Fibroblast of skin of scalp (primary cell): ENCODE data around the gene STUM.

ENCODE experiments used
- DNase-seq: peaks from one replicate; pipeline ENCODE4 v3.0.0-alpha.2; 2013

Gene STUM

DNA sequence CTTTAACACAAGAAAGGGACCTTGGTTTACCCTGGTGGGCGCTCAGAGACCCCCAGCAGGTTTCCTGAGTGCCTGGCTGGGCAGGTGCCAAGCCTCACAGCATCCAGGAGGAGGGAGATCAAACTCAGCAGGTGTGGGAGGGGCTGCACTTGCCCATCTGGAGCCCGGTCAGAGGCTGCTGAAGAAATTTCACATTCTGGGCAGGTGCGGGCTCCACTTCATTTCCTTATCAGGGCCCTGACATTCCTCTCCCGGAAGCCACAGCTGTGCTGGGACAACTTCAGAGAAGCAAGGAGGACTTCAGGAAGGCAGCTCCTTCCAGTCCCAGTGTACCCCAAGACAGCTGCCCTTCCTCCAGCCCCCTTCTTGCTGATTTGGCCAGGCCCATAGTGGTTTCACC lies 107.6 kb downstream of the STUM start:
- no peak for DNase-seq

DNA sequence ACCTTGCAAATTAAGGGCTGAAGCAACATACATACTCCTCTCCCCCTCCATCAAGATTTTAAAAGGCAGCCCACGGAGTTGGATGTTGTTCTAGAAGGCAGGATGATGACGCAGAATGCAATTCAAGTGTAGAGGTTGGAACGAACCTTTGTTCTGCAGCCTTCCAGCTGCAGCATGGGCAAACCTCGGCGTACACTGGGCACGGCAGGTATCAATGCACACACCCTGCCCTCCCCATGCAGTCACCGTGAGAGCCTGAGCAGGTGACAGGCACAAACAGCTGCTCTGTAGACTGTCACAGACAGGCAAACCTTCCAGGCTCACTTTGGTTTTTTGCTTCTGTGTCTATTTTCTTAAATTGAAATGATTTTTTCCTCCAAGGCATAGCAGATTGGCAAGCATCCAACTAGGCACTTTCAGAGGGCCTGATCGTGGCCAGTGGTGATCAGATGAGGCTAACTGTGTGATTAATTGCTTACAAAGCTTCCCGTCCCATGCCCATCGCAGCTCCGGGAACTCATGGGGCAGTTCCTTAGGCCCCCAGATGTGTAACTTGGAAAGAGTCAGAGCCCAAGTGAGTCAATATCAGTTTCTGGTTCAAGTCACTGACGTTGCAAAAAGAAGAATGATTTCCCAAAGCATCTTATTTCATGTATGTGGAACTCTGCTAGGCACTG lies 108.2 kb downstream of the STUM start:
- DNase-seq = peak; percentile 46

DNA sequence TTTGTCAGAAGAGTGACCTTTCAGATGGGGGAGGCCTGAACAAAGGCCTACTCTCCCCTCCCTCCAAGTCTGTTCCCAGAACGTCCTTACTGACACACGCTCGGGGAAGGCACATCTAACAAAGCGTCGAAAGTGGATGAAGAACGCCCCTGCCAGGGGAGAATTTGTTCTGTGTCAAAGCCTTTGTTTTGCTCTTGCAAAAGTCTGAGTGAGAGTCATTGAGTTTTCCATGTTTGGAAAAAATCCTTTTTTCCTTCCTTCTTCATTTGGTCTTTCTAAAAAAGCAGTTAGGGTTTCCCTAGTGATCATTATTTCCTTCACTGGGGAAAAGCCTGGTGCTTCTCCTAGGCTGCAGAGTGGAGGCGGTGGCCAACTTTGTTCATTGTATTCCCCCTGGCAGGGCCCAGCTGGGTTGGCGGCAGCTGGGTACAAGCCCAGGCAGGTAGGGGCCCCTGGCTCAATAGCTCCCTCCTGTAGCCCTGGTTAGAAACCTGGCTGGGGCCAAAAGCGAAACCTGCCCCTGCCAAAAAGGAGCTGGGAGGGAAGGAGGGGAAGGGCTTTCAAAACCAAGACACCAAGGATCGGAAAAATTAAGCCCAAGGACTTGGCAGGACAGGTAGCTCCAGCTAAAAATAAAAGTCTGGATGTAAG lies 109.5 kb downstream of the STUM start:
- DNase-seq = no peak

DNA sequence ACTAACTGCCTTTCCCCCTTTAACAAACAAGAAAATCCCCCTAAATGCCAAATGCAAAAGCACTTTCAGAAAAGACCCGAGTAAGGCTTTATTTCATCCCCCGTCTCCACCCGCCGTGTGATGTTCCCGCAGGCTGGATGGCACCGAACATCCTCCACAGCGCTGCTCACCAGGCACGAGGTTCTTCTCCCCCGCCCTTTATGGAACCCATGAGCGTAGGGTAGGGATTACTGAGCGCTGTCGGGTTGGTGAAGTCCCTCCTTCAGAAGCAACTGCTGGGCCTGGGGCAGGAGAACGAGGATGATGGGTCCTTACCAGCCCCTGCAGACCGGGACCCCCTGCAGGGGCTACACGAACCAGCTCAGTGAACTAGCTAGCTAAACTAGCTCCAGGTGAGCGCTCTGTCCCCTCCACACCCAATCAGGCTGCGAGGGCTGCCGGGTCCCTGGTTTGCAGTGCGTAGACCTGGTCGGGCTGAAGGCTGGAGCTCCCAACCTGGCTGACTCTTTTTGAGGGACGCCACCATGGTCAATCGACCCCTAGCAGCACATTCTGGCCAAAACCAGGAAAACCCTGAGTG lies 110.1 kb downstream of the STUM start:
- no peak for DNase-seq
